ENCODE data around the gene ABCB8. TPM values are rescaled to one million over a fixed set of nuclear protein-coding genes. Genes with fewer than 3 reads are reported as not detected.
A peak's percentile ranks its signal among the peaks of the same experiment; 100 is the strongest.

The ABCB8 gene
- total and polyA plus RNA-seq, 9 of the 15 experiments (the other 6 are each of a cell fraction or from before 2014, with no cell fraction given): 7.6 to 106 (median 36.3) TPM

DNA sequence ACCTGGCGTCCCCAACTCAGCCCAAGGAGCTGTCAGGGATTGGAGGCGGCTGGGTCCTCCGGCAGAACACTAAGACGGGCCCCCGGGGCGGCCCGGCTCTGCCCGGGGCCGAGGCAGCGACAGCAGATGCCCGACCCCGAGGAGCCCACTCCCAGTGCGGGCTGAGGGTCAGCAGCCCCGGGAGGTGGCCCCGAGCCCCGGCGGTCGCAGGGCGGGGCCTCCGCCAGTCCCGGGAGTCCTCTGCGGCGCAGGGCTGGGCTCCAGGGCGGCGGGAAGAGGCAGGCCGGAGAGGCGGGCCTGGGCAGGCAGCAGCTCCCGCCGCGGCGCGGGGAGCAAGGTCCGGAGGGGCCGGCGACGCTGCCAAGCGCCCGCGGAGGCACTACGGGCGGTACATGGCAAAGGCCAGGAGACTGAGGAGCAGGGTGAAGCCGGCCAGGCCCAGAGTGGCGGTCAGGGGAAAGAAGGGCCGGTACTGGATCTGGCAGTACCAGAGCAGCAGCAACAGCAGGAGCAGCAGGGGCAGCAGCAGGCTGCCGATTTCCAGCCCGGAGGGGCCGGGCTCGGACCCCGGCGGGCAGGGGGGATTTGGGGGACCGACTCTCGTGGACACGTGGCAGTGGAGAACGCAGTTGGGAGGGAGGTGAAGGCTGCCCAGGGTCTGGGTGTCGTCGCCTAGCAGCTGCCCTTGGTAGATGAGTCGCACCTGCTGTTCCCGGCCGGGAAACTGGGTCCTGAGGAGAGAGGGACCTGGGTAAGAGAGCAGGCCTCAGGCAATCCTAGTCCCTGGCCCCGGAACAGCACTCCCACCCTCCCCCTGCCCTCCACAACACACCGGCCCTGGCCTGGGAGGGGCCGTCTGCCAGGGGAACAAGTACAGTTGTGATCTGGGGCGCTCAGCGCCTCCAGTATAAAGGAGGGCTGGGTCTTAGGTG is 53.2 kb downstream of the ABCB8 start (continued):
- TF ChIP-seq NR2C2 (CRISPR knock-in tag; IDR thresholded peaks at IDR 0.05) (no peak), NR2C2 (tag; IDR thresholded peaks at IDR 0.05) (0 out of 2 replicates have a peak, but pooled peaks have one; percentile 14), SIN3B (IDR thresholded peaks at IDR 0.05; ENCODE audit: low read depth) (no peak), NBN (IDR thresholded peaks at IDR 0.05; ENCODE audit: low read depth) (no peak), MCM2 (IDR thresholded peaks at IDR 0.05; ENCODE audit: low read depth) (no peak), CC2D1A (IDR thresholded peaks at IDR 0.05) (no peak), YY1 (IDR thresholded peaks at IDR 0.05; ENCODE audit: borderline replicate concordance in 1 of 3, control insufficient read depth in 1 of 3, extremely low read depth in 1 of 3, insufficient read depth in 3 of 3, insufficient read length in 1 of 3, insufficient replicate concordance in 2 of 3, low read depth in 1 of 3, low read length in 2 of 3) (peak in 1 of 3 experiments; percentile 28), CREM (IDR thresholded peaks at IDR 0.05; ENCODE audit: low read depth) (no peak)
- TF ChIP-seq, protein P1, sequence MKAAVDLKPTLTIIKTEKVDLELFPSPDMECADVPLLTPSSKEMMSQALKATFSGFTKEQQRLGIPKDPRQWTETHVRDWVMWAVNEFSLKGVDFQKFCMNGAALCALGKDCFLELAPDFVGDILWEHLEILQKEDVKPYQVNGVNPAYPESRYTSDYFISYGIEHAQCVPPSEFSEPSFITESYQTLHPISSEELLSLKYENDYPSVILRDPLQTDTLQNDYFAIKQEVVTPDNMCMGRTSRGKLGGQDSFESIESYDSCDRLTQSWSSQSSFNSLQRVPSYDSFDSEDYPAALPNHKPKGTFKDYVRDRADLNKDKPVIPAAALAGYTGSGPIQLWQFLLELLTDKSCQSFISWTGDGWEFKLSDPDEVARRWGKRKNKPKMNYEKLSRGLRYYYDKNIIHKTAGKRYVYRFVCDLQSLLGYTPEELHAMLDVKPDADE (conservative IDR thresholded peaks at IDR 0.05; ENCODE audit: control insufficient read depth, low read depth, low read length): peak; percentile 36; the same call in 1 of the 2 replicates
- TF ChIP-seq, protein P2, sequence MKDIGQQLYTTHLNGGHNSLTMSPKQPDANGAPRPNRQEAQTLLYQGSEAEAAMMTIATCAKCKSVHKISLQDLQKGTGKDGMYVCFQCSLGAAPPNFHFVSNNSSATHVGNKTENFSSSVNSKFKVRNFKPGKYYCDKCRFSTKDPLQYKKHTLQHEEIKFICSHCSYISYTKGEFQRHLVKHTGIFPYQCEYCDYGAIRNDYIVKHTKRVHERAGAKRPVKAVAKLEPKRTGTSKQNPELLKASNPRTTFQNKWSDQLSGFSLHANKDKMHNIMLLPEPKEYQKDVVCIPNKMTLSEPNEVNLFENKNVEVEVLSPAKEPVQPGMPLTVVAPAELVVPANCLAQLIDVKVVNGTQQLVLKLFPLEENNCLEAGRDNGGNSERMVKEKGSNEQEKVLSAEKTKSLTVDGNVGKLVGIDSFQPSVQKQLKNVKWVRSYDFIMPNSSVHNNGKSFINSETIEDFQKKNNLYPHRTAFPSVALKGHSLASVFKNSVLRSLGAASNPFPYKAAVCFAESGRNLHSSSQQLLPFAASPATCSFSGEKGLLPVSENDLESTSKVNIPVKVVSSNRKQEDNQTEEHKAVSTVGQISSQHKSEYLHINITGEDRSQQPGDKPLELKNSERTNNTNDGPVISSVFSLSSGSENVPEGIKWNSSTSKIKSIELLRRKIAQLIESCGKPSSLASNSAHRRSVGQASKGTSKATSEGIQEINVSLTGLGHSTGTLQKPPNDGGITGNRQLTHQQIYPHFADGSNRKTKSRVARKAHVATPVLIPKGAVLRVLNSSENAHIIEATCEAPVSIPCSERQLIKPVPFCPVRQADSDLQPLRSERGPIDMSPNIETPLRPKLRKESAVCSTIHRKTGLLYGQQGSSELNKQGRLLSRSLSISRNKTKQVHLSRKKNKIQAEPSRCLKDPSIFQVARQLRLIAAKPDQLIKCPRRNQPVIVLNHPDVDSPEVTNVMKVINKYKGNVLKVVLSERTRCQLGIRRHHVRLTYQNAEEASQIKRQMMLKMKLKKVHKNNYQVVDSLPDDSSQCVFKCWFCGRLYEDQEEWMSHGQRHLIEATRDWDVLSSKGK (CRISPR knock-in tag; IDR thresholded peaks at IDR 0.05): no peak
- TF ChIP-seq, protein P3, sequence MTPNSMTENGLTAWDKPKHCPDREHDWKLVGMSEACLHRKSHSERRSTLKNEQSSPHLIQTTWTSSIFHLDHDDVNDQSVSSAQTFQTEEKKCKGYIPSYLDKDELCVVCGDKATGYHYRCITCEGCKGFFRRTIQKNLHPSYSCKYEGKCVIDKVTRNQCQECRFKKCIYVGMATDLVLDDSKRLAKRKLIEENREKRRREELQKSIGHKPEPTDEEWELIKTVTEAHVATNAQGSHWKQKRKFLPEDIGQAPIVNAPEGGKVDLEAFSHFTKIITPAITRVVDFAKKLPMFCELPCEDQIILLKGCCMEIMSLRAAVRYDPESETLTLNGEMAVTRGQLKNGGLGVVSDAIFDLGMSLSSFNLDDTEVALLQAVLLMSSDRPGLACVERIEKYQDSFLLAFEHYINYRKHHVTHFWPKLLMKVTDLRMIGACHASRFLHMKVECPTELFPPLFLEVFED (CRISPR knock-in tag; conservative IDR thresholded peaks at IDR 0.05): 0 out of 2 replicates have a peak, but pooled peaks have one; percentile 49
- TF ChIP-seq, protein P4, sequence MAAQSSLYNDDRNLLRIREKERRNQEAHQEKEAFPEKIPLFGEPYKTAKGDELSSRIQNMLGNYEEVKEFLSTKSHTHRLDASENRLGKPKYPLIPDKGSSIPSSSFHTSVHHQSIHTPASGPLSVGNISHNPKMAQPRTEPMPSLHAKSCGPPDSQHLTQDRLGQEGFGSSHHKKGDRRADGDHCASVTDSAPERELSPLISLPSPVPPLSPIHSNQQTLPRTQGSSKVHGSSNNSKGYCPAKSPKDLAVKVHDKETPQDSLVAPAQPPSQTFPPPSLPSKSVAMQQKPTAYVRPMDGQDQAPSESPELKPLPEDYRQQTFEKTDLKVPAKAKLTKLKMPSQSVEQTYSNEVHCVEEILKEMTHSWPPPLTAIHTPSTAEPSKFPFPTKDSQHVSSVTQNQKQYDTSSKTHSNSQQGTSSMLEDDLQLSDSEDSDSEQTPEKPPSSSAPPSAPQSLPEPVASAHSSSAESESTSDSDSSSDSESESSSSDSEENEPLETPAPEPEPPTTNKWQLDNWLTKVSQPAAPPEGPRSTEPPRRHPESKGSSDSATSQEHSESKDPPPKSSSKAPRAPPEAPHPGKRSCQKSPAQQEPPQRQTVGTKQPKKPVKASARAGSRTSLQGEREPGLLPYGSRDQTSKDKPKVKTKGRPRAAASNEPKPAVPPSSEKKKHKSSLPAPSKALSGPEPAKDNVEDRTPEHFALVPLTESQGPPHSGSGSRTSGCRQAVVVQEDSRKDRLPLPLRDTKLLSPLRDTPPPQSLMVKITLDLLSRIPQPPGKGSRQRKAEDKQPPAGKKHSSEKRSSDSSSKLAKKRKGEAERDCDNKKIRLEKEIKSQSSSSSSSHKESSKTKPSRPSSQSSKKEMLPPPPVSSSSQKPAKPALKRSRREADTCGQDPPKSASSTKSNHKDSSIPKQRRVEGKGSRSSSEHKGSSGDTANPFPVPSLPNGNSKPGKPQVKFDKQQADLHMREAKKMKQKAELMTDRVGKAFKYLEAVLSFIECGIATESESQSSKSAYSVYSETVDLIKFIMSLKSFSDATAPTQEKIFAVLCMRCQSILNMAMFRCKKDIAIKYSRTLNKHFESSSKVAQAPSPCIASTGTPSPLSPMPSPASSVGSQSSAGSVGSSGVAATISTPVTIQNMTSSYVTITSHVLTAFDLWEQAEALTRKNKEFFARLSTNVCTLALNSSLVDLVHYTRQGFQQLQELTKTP (IDR thresholded peaks at IDR 0.05; ENCODE audit: low read depth in 1 of 2, partially characterized antibody in 2 of 2): peak in 1 of 2 experiments; percentile 14
- TF ChIP-seq, protein P5, sequence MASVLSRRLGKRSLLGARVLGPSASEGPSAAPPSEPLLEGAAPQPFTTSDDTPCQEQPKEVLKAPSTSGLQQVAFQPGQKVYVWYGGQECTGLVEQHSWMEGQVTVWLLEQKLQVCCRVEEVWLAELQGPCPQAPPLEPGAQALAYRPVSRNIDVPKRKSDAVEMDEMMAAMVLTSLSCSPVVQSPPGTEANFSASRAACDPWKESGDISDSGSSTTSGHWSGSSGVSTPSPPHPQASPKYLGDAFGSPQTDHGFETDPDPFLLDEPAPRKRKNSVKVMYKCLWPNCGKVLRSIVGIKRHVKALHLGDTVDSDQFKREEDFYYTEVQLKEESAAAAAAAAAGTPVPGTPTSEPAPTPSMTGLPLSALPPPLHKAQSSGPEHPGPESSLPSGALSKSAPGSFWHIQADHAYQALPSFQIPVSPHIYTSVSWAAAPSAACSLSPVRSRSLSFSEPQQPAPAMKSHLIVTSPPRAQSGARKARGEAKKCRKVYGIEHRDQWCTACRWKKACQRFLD (CRISPR knock-in tag; IDR thresholded peaks at IDR 0.05): 0 out of 2 replicates have a peak, but pooled peaks have one; percentile 8

Measured in K562 (cell line).